GM18873 (cell line): Measurements from ENCODE around the gene CRACR2A.

Experiments
- ATAC-seq: cut with Tn5 transposase; IDR thresholded peaks from one replicate; pipeline ENCODE4 v1.9.1; 2021; ENCODE audit warnings: mild to moderate bottlenecking, moderate library complexity, moderate number of reproducible peaks; ENCODE audit not compliant: unreplicated experiment, low FRiP score

Gene CRACR2A

GRCh38 chr12:3753544-3754284 is 805 bp upstream of the CRACR2A start:
- no peak for ATAC-seq

GRCh38 chr12:3752096-3752709 is 706 bp downstream of the CRACR2A start:
- ATAC-seq: peak; percentile 39

- ATAC-seq: no peak
Observed at GRCh38 chr12:3751151-3752095, 1.5 kb downstream of the CRACR2A start.

GRCh38 chr12:3750616-3751015 is 2.3 kb downstream of the CRACR2A start:
- ATAC-seq: no peak

GRCh38 chr12:3748620-3749019 is 4.3 kb downstream of the CRACR2A start:
- no peak for ATAC-seq

GRCh38 chr12:3747976-3748619 is 4.8 kb downstream of the CRACR2A start:
- ATAC-seq: no peak

- ATAC-seq: no peak
Observed at GRCh38 chr12:3747543-3747942, 5.4 kb downstream of the CRACR2A start.

- no peak for ATAC-seq
Observed at GRCh38 chr12:3746758-3747157, 6.2 kb downstream of the CRACR2A start.

- ATAC-seq: no peak
Observed at GRCh38 chr12:3745152-3745551, 7.8 kb downstream of the CRACR2A start.

GRCh38 chr12:3744229-3744901 is 8.5 kb downstream of the CRACR2A start:
- ATAC-seq: no peak

- no peak for ATAC-seq
Observed at GRCh38 chr12:3743803-3744202, 9.1 kb downstream of the CRACR2A start.

- ATAC-seq: no peak
Observed at GRCh38 chr12:3741882-3742672, 10.8 kb downstream of the CRACR2A start.

- ATAC-seq: no peak
Observed at GRCh38 chr12:3740480-3741231, 12.3 kb downstream of the CRACR2A start.

- ATAC-seq: no peak
Observed at GRCh38 chr12:3735432-3735831, 17.5 kb downstream of the CRACR2A start.

- no peak for ATAC-seq
Observed at GRCh38 chr12:3732901-3733300, 20.0 kb downstream of the CRACR2A start.

GRCh38 chr12:3730111-3730510 is 22.8 kb downstream of the CRACR2A start:
- ATAC-seq: no peak

- ATAC-seq: no peak
Observed at GRCh38 chr12:3728686-3729085, 24.2 kb downstream of the CRACR2A start.

- peak; percentile 78 for ATAC-seq
Observed at GRCh38 chr12:3727877-3728632, 24.9 kb downstream of the CRACR2A start.
